GM12865 (cell line): ENCODE results near the gene FAM216A.
A peak's percentile ranks its signal among the peaks of the same experiment; 100 is the strongest.
"Not testable (repeated sequence)": the region's sequence is repeated elsewhere in the genome, so short reads cannot be mapped to it uniquely, and the experiment has no call there.

Source experiments
- DNase-seq: peaks from one replicate; pipeline ENCODE4 v3.0.0; 2010; ENCODE audit warnings: low read depth
- H3K4me3 ChIP-seq: 2 replicates; pipeline ENCODE4 v1.5.1; 2011; ENCODE audit warnings: mild to moderate bottlenecking, low read depth, low read length, control low read depth
- CTCF ChIP-seq: IDR thresholded peaks from 2 replicates; pipeline ENCODE4 v1.5.1; 2011; ENCODE audit warnings: low read length, control low read depth, low read depth, inconsistent platforms; ENCODE audit not compliant: insufficient read depth; ENCODE audit errors: missing control alignments

Gene FAM216A

GRCh38 chr12:110458756-110459155 lies 9.9 kb upstream of the FAM216A start:
- TF ChIP-seq CTCF: no peak
- no peak overlapping the region for H3K4me3 ChIP-seq
- no peak for DNase-seq

GRCh38 chr12:110461189-110461588 lies 7.5 kb upstream of the FAM216A start:
- not testable (repeated sequence) for DNase-seq

GRCh38 chr12:110465024-110465423 lies 3.6 kb upstream of the FAM216A start:
- no peak for TF ChIP-seq CTCF

More at GRCh38 chr12:110461189-110461588, 7.5 kb upstream of the FAM216A start:
- H3K4me3 ChIP-seq: not testable (repeated sequence)

GRCh38 chr12:110465765-110466164 lies 2.9 kb upstream of the FAM216A start:
- H3K4me3 ChIP-seq, DNase-seq: not testable (repeated sequence)

More at GRCh38 chr12:110465024-110465423, 3.6 kb upstream of the FAM216A start:
- no peak overlapping the region for H3K4me3 ChIP-seq
- DNase-seq: no peak

- TF ChIP-seq CTCF: no peak
- DNase-seq: no peak
- H3K4me3 ChIP-seq: peak overlapping the region; percentile 99; the same call in 1 of the 2 replicates
Observed at GRCh38 chr12:110466791-110467190, 1.9 kb upstream of the FAM216A start.

- DNase-seq: no peak
- no peak for TF ChIP-seq CTCF
- peak overlapping the region; percentile 99 for H3K4me3 ChIP-seq
Observed at GRCh38 chr12:110467847-110468213, 815 bp upstream of the FAM216A start.

- no peak for TF ChIP-seq CTCF
- no peak overlapping the region for H3K4me3 ChIP-seq
- DNase-seq: no peak
Observed at GRCh38 chr12:110475426-110475825, 6.8 kb downstream of the FAM216A start.

- TF ChIP-seq CTCF: no peak
- no peak for DNase-seq
- no peak overlapping the region for H3K4me3 ChIP-seq
Observed at GRCh38 chr12:110498984-110499706, 30.5 kb downstream of the FAM216A start.
